Right cardiac atrium (tissue), 5 donors: ENCODE measurements around the gene TTC22. TPM values are rescaled to one million over a fixed set of nuclear protein-coding genes. Genes with fewer than 3 reads are reported as not detected.

ENCODE experiments used
- ATAC-seq, 2 donors: fragments of 200-7000 bp; cut with Tn5 transposase; one replicate each; pipeline versions ENCODE4 v1.8.0 to v1.9.1; 2020; ENCODE audit warnings: moderate library complexity in 2 of 2, mild to moderate bottlenecking in 1 of 2
- DNase-seq, 3 donors: peaks; one replicate each; pipeline ENCODE4 v3.0.0-alpha.2; 2020
- H3K27ac ChIP-seq: one replicate; pipeline ENCODE4 v1.5.1; 2013; ENCODE audit warnings: mild to moderate bottlenecking, low read length, control low read depth, moderate library complexity
- H3K27me3 ChIP-seq: one replicate; pipeline ENCODE4 v1.6.1; 2013; ENCODE audit not compliant: control insufficient read depth, insufficient read depth
- H3K4me1 ChIP-seq: one replicate; pipeline ENCODE4 v1.6.1; 2013; ENCODE audit warnings: low read length; ENCODE audit not compliant: control insufficient read depth, insufficient read depth
- H3K4me3 ChIP-seq: one replicate; pipeline ENCODE4 v1.5.1; 2013; ENCODE audit warnings: low read length, control low read depth
- H3K9me3 ChIP-seq: one replicate; pipeline ENCODE4 v1.6.1; 2013; ENCODE audit warnings: low read length; ENCODE audit not compliant: control insufficient read depth
- WGBS: extraction: QIAGEN DNeasy Blood & Tissue Kit; methylation state at CpG from one replicate; pipeline ENCODE4 v1.1.7; 2013; 5-methylcytosine and 5-hydroxymethylcytosine counted together
- intact Hi-C, 4 donors: fragments of 100-400 bp; cut with DNase I; formaldehyde crosslinking; loops; one replicate each; pipeline versions ENCODE4 v1.11.0 to v1.14.0; 2022 to 2023
- polyA plus RNA-seq: library from polyadenylated mRNA; stranded (reverse); fragments of 200-250 nt; gene quantifications from one replicate; pipeline ENCODE4 v1.2.3, GENCODE V29; 2013
- total RNA-seq, 4 donors: library from RNA; stranded (reverse); fragmentation: NEBNext Ultra II Directional; extraction: Animal tissue kit (Norgen Biotek cat#: 25700); gene quantifications; one replicate each; pipeline ENCODE4 v1.2.1, GENCODE V29; 2021
- donor health status: healthy with polysubstance abuse.
- donor health status: DM: no; HTN: yes; CAD: no.
- donor health status: DM: no; HTN: no; CAD: no.
- donor health status: DM: no; HTN: yes; CAD: no; lungs with severe emphysema.
- donor health status: DM: yes; HTN: yes; CAD: no.

Gene TTC22
- total and polyA plus RNA-seq, 5 donors: 0.05 to 0.17 (median 0.07) TPM; not detected in 1

GRCh38 chr1:54813485-54814125 is 12.5 kb upstream of the TTC22 start:
- Histone ChIP-seq H3K27ac (no peak overlapping the region), H3K9me3 (no peaks in the 10 kb centered on the region), H3K4me1 (no peaks in the 10 kb centered on the region), H3K4me3 (no peak overlapping the region), H3K27me3 (no peaks in the 10 kb centered on the region)
- intact Hi-C loops: loop anchor here in 2 of 4 donors (5.0 to 10.0 kb wide), 2 partner anchors 689 to 741 kb away; no protein-coding TSS in a partner anchor
- whole genome bisulfite sequencing: 57% methylated on average over 13 of the region's 13 CpGs
- ATAC-seq (no peak), DNase-seq (no peak)

GRCh38 chr1:54812801-54813484 is 11.8 kb upstream of the TTC22 start:
- DNase-seq: no peak
- Histone ChIP-seq H3K27me3 (no peaks in the 10 kb centered on the region), H3K4me3 (no peak overlapping the region), H3K27ac (no peak overlapping the region), H3K4me1 (no peaks in the 10 kb centered on the region), H3K9me3 (no peaks in the 10 kb centered on the region)
- intact Hi-C loops: loop anchor here in 2 of 4 donors (5.0 to 10.0 kb wide), 2 partner anchors 688 to 741 kb away; no protein-coding TSS in a partner anchor
- WGBS: 76% methylated on average over 13 of the region's 13 CpGs
- ATAC-seq: no peak

- intact Hi-C loops: loop anchor here in 2 of 4 donors (5.0 to 10.0 kb wide), 2 partner anchors 687 to 740 kb away; no protein-coding TSS in a partner anchor
- no peak overlapping the region for H3K4me3 ChIP-seq
- H3K9me3 ChIP-seq: no peaks in the 10 kb centered on the region
- no peaks in the 10 kb centered on the region for H3K4me1 ChIP-seq
- DNase-seq (no peak), ATAC-seq (no peak)
- 80% methylated on average over 18 of the region's 18 CpGs for WGBS
- no peak overlapping the region for H3K27ac ChIP-seq
- no peaks in the 10 kb centered on the region for H3K27me3 ChIP-seq
Measured at GRCh38 chr1:54811739-54812655, 10.9 kb upstream of the TTC22 start.

GRCh38 chr1:54811066-54811465 is 9.9 kb upstream of the TTC22 start:
- H3K27me3 ChIP-seq: no peaks in the 10 kb centered on the region
- no peak for ATAC-seq
- H3K27ac ChIP-seq: no peak overlapping the region
- DNase-seq: no peak
- no peaks in the 10 kb centered on the region for H3K4me1 ChIP-seq
- no peak overlapping the region for H3K4me3 ChIP-seq
- 80% methylated on average over 5 of the region's 5 CpGs for WGBS
- intact Hi-C loops: loop anchor here in 2 of 4 donors (5.0 to 10.0 kb wide), 2 partner anchors 686 to 739 kb away; no protein-coding TSS in a partner anchor
- no peaks in the 10 kb centered on the region for H3K9me3 ChIP-seq

- H3K4me1 ChIP-seq: no peaks in the 10 kb centered on the region
- 31% methylated on average over 13 of the region's 13 CpGs for WGBS
- ATAC-seq (peak; percentile 86), DNase-seq (peak; percentile 61 to 81 (median 80))
- H3K27me3 ChIP-seq: no peaks in the 10 kb centered on the region
- H3K9me3 ChIP-seq: no peaks in the 10 kb centered on the region
- H3K4me3 ChIP-seq: no peak overlapping the region
- H3K27ac ChIP-seq: no peak overlapping the region
- intact Hi-C loops: loop anchor here in 2 of 4 donors (5.0 to 10.0 kb wide), 2 partner anchors 686 to 738 kb away; no protein-coding TSS in a partner anchor
Measured at GRCh38 chr1:54810153-54810942, 9.2 kb upstream of the TTC22 start.

GRCh38 chr1:54809496-54810074 is 8.5 kb upstream of the TTC22 start:
- DNase-seq: no peak
- Histone ChIP-seq H3K4me3 (no peak overlapping the region), H3K27ac (no peak overlapping the region), H3K9me3 (no peaks in the 10 kb centered on the region), H3K27me3 (no peaks in the 10 kb centered on the region), H3K4me1 (no peaks in the 10 kb centered on the region)
- intact Hi-C loops: loop anchor here in 3 of 4 donors (5.0 to 10.0 kb wide), 5 partner anchors 315 to 935 kb away; no protein-coding TSS in a partner anchor
- 48% methylated on average over 3 of the region's 3 CpGs for WGBS
- ATAC-seq: no peak

- Histone ChIP-seq H3K4me1 (no peaks in the 10 kb centered on the region), H3K9me3 (no peaks in the 10 kb centered on the region), H3K4me3 (no peak overlapping the region), H3K27ac (no peak overlapping the region), H3K27me3 (no peaks in the 10 kb centered on the region)
- 66% methylated on average over 12 of the region's 12 CpGs for WGBS
- no peak for ATAC-seq
- DNase-seq: no peak
- intact Hi-C loops: loop anchor here in 3 of 4 donors (10.0 kb wide), 3 partner anchors 314 to 934 kb away; no protein-coding TSS in a partner anchor
Measured at GRCh38 chr1:54808443-54809207, 7.5 kb upstream of the TTC22 start.

- no peaks in the 10 kb centered on the region for H3K27me3 ChIP-seq
- no peak for DNase-seq
- no peaks in the 10 kb centered on the region for H3K4me1 ChIP-seq
- 87% methylated on average over 7 of the region's 7 CpGs for WGBS
- H3K9me3 ChIP-seq: no peaks in the 10 kb centered on the region
- intact Hi-C loops: loop anchor here in 3 of 4 donors (10.0 kb wide), 3 partner anchors 313 to 933 kb away; no protein-coding TSS in a partner anchor
- no peak overlapping the region for H3K27ac ChIP-seq
- ATAC-seq: no peak
- no peak overlapping the region for H3K4me3 ChIP-seq
Measured at GRCh38 chr1:54807756-54808155, 6.6 kb upstream of the TTC22 start.

- ATAC-seq (no peak), DNase-seq (no peak)
- intact Hi-C loops: loop anchor here in 3 of 4 donors (10.0 kb wide), 3 partner anchors 312 to 932 kb away; no protein-coding TSS in a partner anchor
- no peaks in the 10 kb centered on the region for H3K4me1 ChIP-seq
- H3K4me3 ChIP-seq: no peak overlapping the region
- no peaks in the 10 kb centered on the region for H3K9me3 ChIP-seq
- H3K27ac ChIP-seq: no peak overlapping the region
- H3K27me3 ChIP-seq: no peaks in the 10 kb centered on the region
- 74% methylated on average over 11 of the region's 11 CpGs for WGBS
Measured at GRCh38 chr1:54806931-54807611, 5.9 kb upstream of the TTC22 start.
